HG02943 (cell line): ENCODE measurements around the gene LCN12.

Experiments
- ATAC-seq: cut with Tn5 transposase; IDR thresholded peaks from one replicate; pipeline ENCODE4 v1.9.1; 2021; ENCODE audit warnings: mild to moderate bottlenecking, low read depth, moderate library complexity; ENCODE audit not compliant: unreplicated experiment

LCN12 gene

GRCh38 chr9:136926154-136926704, 25.8 kb upstream of the LCN12 start:
- no peak for ATAC-seq

DNA sequence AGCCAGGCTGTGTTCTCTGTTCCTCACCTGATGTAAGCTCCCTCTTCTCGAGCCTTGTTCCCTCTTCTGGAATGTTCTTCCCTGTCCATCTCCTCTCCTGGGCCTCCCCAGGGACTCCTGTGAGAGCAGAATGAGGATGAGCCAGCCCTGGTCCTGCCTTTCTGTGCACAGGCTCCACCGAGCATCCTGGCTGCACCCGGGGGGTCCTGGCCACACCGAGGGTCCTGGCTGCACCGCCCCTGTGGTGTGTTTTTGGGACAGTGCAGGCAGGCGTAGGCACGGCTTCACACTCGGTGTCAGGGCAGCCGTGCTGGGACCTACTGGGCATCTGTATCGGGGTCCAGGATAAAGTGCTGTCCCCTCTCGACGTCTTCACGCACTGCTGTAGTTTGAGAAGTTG, 25.3 kb upstream of the LCN12 start:
- no peak for ATAC-seq

- ATAC-seq = no peak
Observed at GRCh38 chr9:136927343-136928271, 24.5 kb upstream of the LCN12 start.

DNA sequence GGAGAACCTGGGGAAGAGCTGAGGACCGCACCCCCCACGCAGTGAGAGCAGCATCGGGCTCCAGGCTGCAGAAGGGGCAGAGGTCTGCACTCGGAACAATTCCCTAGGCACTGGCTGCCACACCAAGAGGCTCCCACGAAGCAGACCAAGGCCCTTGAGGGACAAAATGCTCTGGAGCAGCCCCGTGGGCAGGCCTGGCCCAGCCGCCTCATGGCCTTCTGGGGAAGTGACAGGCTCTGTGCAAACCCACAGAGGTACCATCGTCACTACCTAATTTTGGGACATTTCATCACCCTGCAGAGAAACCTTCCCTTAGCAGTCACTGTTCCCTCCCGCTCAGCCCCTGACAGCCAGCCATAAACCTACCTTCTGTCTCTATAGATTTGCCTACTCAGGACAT, 23.5 kb upstream of the LCN12 start:
- ATAC-seq = no peak

- no peak for ATAC-seq
Observed at GRCh38 chr9:136930014-136930413, 22.1 kb upstream of the LCN12 start.

GRCh38 chr9:136931611-136932130, 20.4 kb upstream of the LCN12 start:
- ATAC-seq = no peak

GRCh38 chr9:136934277-136934676, 17.8 kb upstream of the LCN12 start:
- ATAC-seq = no peak

GRCh38 chr9:136935651-136936050, 16.4 kb upstream of the LCN12 start:
- ATAC-seq = no peak

GRCh38 chr9:136936645-136937170, 15.4 kb upstream of the LCN12 start:
- ATAC-seq = no peak

GRCh38 chr9:136937186-136938001, 14.7 kb upstream of the LCN12 start:
- ATAC-seq = no peak

GRCh38 chr9:136939431-136939995, 12.6 kb upstream of the LCN12 start:
- no peak for ATAC-seq

- no peak for ATAC-seq
Observed at GRCh38 chr9:136939996-136940525, 12.0 kb upstream of the LCN12 start.

DNA sequence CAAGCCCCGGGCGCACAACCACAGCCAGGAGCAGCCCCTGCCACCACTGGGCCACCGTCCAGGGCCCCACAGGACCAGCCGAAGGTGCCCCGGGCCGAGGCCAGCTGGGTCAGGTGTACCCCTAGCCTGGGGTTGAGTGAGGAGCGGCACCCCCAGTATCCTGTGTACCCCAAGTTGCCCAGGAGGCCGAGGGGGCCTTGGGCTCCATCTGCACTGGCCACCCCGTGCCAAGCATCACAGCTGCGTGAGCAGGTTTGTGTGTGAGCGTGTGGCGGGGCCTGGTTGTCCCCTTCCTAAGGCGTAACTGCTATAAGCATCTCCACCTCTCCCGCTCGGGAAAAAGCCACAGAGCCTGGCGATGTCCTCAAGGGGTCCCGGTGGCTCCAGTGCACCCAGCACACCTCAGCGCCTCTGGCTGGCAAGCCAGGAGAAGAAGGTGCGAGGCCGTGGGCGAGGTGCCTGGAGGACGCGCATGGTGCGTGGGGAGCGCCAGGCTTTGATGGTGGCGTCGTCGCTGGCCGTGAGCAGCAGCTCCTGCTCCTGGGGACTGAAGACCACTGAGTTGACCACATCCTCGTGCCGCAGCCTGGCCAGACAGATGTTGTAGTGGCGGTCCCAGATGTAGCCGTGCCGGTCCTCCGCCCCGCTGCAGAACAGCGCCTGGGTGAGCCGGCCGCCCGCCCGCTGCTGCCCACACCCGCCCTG, 11.4 kb upstream of the LCN12 start:
- ATAC-seq = no peak

GRCh38 chr9:136941231-136942111, 10.6 kb upstream of the LCN12 start:
- ATAC-seq = no peak

DNA sequence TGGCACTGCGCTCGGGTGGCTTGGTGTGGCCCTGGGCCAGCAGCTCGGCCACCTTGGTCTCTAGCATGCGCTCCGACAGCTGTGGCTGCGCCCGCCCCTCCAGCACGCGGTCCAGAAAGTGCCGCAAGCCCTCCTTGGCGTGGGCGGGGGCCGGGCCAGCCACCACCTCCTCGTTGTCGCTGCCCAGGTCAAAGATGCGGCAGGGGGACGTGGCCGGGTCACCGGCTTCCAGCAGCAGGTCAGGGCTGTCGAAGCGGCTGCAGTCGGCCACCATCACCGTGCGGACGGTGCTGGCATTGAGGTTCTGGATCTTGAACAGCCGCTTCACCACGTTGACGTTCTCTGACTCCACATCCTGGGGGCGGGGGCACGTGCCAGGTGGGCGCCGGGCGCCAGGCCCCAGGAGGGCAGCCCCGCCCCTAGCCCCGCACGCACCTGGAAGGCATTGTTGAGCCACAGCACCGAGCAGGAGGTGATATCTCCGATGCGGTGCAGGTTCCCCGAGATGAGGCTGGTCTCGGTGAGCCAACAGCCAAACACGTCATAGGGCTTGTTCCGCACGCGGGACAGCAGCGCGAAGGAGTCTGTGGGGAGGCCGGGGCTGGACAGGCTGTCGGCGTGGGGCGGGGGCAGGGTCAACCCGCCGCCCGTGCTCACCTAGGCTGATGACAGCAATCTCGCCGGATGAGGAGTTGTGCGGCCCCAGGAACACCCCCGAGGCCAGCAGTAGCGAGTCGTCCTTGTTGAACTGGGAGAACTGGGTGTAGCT, 9.8 kb upstream of the LCN12 start:
- no peak for ATAC-seq

GRCh38 chr9:136942881-136943230, 9.2 kb upstream of the LCN12 start:
- no peak for ATAC-seq

DNA sequence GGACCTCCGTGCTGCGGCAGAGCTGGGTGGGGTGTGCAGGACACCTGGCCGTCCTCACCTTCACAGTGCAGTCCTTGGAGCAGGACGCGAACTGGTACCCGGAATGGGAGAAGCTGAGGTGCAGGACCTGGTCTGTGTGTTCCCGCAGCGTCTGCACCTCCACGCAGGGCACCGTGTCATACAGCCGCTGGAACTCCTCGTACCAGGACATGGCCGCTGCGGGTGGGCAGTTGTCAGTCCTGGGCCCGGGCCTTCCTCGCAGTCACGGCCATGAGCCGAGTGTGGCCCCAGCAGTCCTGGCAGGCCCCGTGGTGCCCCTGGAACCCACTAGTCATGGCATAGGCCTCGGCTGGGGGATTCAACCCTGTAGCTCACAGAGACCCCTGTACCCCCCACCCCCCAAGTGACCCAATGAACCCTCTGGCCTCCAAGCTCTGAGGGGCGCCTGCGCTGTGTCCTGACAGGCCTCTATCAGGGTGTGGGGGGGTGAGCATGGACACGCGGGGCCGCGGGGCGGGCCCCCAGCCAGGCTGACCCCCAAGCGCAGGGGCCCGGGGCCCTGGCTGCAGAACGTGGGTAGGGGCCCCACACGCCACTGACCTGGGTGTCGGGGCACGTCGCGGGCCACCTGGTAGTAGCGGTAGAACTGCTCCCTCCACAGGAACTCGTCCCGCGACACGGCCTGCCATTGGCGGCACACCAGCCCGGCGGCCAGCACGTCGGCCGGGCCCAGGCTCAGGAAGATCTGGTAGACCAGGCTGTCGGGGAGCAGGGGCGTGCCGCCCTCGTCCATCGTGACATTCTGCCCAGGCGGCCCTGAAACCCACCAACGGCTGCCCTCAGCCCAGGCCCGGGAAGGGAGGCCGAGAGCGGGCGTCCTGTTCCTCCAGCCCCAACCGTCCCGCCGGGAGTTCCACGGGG, 8.5 kb upstream of the LCN12 start:
- peak; percentile 14 for ATAC-seq
